Right lobe of liver (tissue), 6 donors: ENCODE data around the gene FANCE. TPM values are rescaled to one million over a fixed set of nuclear protein-coding genes. Genes with fewer than 3 reads are reported as not detected.

Source experiments
- ATAC-seq, 4 donors: fragments of 200-7000 bp; cut with Tn5 transposase; one replicate each; pipeline ENCODE4 v1.9.1; 2020; ENCODE audit warnings: mild to moderate bottlenecking in 4 of 4, moderate library complexity in 4 of 4
- DNase-seq, 3 donors: peaks; one replicate each; pipeline ENCODE4 v3.0.0-alpha.2; 2020
- H3K27ac ChIP-seq, 3 donors: fragments of 200-600 bp; one replicate each; pipeline ENCODE4 v1.8.0; 2022
- H3K27me3 ChIP-seq, 2 donors: fragments of 200-600 bp; one replicate each; pipeline ENCODE4 v1.8.0; 2022
- H3K36me3 ChIP-seq, 4 donors: fragments of 200-600 bp; sonication (generic) in 1 of 4; one replicate each; pipeline versions ENCODE4 v1.5.1 to v1.8.0; 2017 to 2022; ENCODE audit warnings: control low read depth in 1 of 4
- H3K4me1 ChIP-seq, 4 donors: fragments of 200-600 bp; sonication (generic) in 1 of 4; one replicate each; pipeline versions ENCODE4 v1.5.1 to v1.8.0; 2017 to 2022; ENCODE audit warnings: control low read depth in 1 of 4
- H3K4me3 ChIP-seq, 3 donors: fragments of 200-600 bp; one replicate each; pipeline ENCODE4 v1.8.0; 2022
- H3K9me3 ChIP-seq, 4 donors: fragments of 200-600 bp; sonication (generic) in 1 of 4; one replicate each; pipeline versions ENCODE4 v1.5.1 to v1.8.0; 2017 to 2022; ENCODE audit warnings: control low read depth in 1 of 4
- POLR2A ChIP-seq: fragments of 450-650 bp; IDR thresholded peaks from one replicate; pipeline ENCODE4 v1.6.1; 2017; ENCODE audit warnings: antibody characterized with exemption, mild to moderate bottlenecking
- WGBS: methylation state at CpG from one replicate; pipeline ENCODE4 v1.1.6; 2018; ENCODE audit warnings: low coverage, low lambda C conversion rate; ENCODE audit not compliant: insufficient coverage; ENCODE audit errors: missing lambda C conversion rate; 5-methylcytosine and 5-hydroxymethylcytosine counted together
- intact Hi-C, 2 donors: fragments of 100-400 bp; cut with DNase I; formaldehyde crosslinking; loops; one replicate each; pipeline versions ENCODE4 v1.11.2 to v1.14.1; 2022
- total RNA-seq, 6 experiments: library from RNA; depleted of rRNA in 2 of 6; stranded (reverse); fragments of >200 nt in 2 of 6; fragmentation: NEBNext Ultra II Directional in 3 of 6; extraction: Animal tissue kit (Norgen Biotek cat#: 25700) in 3 of 6; gene quantifications; one replicate each; pipeline versions ENCODE4 v1.1.0 to v1.2.4, GENCODE V29; 2016 to 2023
- TF ChIP-seq, protein P1 (sequence below), 4 donors: fragments of 200-600 bp in 3 of 4; fragments of 450-650 bp in 1 of 4; IDR thresholded peaks; one replicate each; pipeline versions ENCODE4 v1.5.1 to v1.8.0; 2016 to 2022; ENCODE audit warnings: antibody characterized with exemption in 4 of 4, mild to moderate bottlenecking in 2 of 4
- donor health status: DM: no; HTN: yes; CAD: no.
- donor health status: DM: no; HTN: no; CAD: no.
- donor health status: DM: no; HTN: no; CAD: no.
- donor health status: DM: no; HTN: yes; CAD: no.
- donor health status: DM: no; HTN: yes; CAD: no.

FANCE gene
- total RNA-seq, 6 experiments from 2014 or later = 0.44 to 1.7 (median 0.95) TPM

DNA sequence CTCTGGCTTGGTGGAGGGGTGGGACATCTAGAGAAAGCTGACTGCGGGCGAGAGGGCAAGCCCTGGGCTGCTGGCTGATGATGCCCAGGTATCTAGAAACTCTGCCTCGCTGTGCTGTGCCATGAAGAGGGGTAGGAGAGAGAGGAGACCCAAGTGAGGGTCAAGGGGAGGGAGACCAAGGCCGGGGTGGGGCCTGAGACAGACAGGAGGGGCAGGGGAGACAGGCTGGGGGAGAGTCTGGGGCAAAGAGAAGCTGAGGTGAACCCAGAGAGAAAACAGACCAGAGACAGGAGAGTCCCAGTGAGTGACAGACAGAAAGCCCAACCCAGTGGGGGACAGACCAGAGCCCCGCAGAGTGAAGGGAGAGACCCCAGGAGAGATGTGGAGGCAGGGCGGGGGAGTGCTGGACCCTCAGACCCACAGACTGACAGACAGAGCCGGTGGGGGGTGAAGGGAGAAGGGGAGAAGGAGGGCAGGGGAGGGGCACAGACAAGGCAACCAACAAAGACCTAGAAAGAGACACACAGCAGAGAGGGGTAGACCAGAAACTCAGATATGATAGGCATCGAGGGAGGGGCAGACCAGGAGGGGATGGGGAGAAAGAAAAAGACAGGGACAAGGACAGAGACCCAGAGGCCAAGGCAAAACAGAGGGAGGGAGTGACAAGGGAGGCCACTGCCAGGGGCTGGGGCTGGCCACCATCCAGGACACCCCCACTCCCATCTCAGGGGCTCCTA is 38.9 kb downstream of the FANCE start:
- 65% methylated on average over 6 of the region's 8 CpGs for WGBS
- Histone ChIP-seq H3K4me3 (no peak overlapping the region), H3K27me3 (no peaks in the 10 kb centered on the region), H3K9me3 (no peaks in the 10 kb centered on the region), H3K4me1 (peaks cover 0 to 11% (median 4%) of the 10 kb centered on the region in 4 donors), H3K27ac (no peak overlapping the region), H3K36me3 (no peaks in the 10 kb centered on the region)
- ATAC-seq (no peak), DNase-seq (no peak)
- TF ChIP-seq POLR2A = no peak
- TF ChIP-seq, protein P1, sequence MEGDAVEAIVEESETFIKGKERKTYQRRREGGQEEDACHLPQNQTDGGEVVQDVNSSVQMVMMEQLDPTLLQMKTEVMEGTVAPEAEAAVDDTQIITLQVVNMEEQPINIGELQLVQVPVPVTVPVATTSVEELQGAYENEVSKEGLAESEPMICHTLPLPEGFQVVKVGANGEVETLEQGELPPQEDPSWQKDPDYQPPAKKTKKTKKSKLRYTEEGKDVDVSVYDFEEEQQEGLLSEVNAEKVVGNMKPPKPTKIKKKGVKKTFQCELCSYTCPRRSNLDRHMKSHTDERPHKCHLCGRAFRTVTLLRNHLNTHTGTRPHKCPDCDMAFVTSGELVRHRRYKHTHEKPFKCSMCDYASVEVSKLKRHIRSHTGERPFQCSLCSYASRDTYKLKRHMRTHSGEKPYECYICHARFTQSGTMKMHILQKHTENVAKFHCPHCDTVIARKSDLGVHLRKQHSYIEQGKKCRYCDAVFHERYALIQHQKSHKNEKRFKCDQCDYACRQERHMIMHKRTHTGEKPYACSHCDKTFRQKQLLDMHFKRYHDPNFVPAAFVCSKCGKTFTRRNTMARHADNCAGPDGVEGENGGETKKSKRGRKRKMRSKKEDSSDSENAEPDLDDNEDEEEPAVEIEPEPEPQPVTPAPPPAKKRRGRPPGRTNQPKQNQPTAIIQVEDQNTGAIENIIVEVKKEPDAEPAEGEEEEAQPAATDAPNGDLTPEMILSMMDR (IDR thresholded peaks at IDR 0.05) = no peak
- intact Hi-C loops = no loop called here

DNA sequence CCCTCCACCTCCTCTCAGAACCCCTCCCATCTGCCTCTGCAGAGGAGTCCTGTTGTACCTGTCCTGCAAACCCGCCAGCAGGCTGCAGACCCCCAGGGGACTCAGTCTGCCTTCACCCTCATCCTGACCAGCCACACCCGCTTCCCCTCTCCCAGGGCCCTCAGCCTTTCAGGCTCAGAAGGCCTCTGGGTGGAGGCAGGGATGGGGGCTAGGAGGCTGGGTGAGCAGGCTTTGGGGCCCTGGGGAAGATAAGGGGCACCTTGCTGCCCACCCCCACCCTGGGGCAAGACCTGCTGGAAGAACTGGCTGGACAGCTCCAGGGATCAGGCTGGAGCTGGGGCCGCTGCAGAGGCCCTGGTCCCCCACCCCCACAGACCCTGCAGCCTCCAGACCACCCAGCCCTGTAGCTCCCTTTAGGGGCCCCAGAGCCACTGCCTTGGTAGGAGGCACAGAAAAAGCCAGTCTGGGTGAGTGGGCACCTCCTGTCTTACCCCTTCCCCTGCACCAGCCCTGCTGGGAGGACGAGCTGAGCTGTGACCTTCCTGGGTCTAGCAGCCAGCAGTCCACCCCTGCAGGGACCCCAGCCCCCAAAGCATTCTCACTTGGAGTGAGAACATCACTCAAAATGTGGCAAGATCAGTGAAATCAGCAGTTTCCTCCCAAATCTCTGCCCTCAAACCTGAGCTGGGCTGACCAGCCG is 39.6 kb downstream of the FANCE start:
- Histone ChIP-seq H3K36me3 (no peaks in the 10 kb centered on the region), H3K4me3 (no peak overlapping the region), H3K9me3 (no peaks in the 10 kb centered on the region), H3K27ac (no peak overlapping the region), H3K27me3 (no peaks in the 10 kb centered on the region), H3K4me1 (peaks cover 0 to 11% (median 4%) of the 10 kb centered on the region in 4 donors)
- DNase-seq (no peak), ATAC-seq (no peak)
- 33% methylated on average over 1 of the region's 5 CpGs for WGBS
- intact Hi-C loops = no loop called here
- TF ChIP-seq, protein P1 (IDR thresholded peaks at IDR 0.05) = no peak
- no peak for TF ChIP-seq POLR2A

DNA sequence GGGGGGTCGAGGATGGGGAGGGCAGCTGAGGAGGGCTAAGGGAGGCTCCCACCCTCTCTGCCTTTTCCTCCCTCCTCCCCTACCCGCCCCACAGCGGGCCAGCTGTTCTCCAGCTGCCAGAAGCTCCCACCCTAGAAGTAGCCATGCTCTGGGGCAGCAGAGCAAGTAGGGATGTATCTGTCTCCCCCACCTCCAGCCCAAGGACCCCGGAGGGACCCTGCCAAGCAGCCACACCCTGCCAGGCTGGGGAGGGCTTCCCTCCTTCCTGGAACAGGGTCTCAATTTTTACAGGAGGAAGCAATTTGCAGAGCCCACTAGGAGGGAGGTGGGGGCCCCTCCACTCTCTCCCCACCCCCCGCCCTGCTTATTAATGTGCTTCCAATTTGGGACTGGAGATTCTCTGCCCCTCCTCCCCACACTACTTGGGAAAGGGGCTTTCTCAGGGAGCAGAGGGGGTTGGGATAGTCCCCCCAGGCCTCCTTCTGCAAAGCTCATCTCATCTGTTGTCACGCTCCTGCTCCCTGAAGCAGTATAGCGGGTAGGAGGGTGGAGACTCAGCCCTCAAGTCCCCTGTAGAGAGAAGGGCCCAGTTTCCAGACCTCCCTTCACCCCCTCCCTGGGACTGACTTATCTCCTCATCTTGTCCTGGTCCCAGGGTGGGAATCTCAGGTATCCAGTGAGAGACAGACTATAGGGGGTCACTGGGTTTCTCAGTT is 40.3 kb downstream of the FANCE start:
- DNase-seq (no peak), ATAC-seq (no peak)
- H3K27ac ChIP-seq = no peak overlapping the region
- no peaks in the 10 kb centered on the region for H3K36me3 ChIP-seq
- no peaks in the 10 kb centered on the region for H3K9me3 ChIP-seq
- H3K4me1 ChIP-seq = peaks cover 0 to 13% (median 4%) of the 10 kb centered on the region in 4 donors
- no peaks in the 10 kb centered on the region for H3K27me3 ChIP-seq
- 52% methylated on average over 4 of the region's 7 CpGs for WGBS
- TF ChIP-seq, protein P1 (IDR thresholded peaks at IDR 0.05) = no peak
- no peak for TF ChIP-seq POLR2A
- intact Hi-C loops = no loop called here
- no peak overlapping the region for H3K4me3 ChIP-seq

DNA sequence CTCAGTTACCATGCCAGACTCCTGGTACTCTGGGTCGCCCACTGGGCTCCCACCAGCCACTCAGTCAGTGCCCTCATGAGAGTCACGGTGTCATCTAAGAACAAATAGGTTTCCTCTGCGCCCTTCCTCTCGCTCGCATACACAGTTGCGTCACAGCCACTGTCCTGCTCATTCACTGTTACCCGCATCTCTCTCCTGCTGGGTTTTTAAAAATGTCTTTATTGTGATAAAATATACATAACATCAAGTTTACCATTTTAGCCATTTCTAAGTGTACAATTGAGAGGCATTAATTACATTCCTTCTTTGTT is 40.8 kb downstream of the FANCE start:
- WGBS = 46% methylated on average over 4 of the region's 7 CpGs
- no peak overlapping the region for H3K27ac ChIP-seq
- peaks cover 0 to 17% (median 5%) of the 10 kb centered on the region in 4 donors for H3K4me1 ChIP-seq
- no peak for DNase-seq
- no peaks in the 10 kb centered on the region for H3K9me3 ChIP-seq
- no peak for ATAC-seq
- H3K36me3 ChIP-seq = no peaks in the 10 kb centered on the region
- intact Hi-C loops = no loop called here
- TF ChIP-seq POLR2A = no peak
- TF ChIP-seq, protein P1 (IDR thresholded peaks at IDR 0.05) = no peak
- H3K27me3 ChIP-seq = no peaks in the 10 kb centered on the region
- no peak overlapping the region for H3K4me3 ChIP-seq
